ENCODE data around the gene PCNA.

The PCNA gene

DNA sequence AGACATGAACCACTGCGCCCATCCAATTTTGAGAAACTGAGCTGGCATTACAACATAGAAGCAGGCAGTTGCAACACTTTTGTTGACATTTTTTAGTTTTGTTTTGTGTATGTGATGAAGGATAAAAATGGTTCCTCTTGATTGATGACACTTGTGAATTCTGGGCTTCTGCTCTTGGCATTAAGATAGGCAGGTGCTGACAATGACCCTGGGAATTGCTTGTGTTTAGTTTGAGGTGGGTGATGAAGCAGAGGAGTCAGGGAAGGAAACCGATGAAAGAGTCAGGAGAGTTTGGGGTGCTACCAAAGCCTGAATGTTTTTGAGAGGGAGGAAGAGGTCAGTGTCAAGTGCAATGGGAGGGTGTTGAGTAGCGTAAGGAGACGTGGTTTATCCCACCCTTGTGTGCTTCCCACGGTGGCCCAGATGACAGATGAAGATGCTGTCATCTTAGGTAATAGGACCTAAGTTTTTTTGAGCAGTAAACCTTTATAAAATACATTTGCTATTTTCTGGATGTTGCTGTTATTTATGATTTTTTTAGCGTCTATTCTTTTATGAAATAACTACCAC is 26.4 kb upstream of the PCNA start:
- Histone ChIP-seq H3K27me3 (no peaks in the 10 kb centered on the region), H3K4me3 (no peak overlapping the region), H3K27ac (peak overlapping the region; percentile 45 to 79), H3K9me3 (no peaks in the 10 kb centered on the region), H3K36me3 (no peaks in the 10 kb centered on the region), H3K4me1 (peaks cover 0 to 100% (median 81%) of the 10 kb centered on the region in 4 donors)
- DNase-seq: no peak
- TF ChIP-seq, protein P1, sequence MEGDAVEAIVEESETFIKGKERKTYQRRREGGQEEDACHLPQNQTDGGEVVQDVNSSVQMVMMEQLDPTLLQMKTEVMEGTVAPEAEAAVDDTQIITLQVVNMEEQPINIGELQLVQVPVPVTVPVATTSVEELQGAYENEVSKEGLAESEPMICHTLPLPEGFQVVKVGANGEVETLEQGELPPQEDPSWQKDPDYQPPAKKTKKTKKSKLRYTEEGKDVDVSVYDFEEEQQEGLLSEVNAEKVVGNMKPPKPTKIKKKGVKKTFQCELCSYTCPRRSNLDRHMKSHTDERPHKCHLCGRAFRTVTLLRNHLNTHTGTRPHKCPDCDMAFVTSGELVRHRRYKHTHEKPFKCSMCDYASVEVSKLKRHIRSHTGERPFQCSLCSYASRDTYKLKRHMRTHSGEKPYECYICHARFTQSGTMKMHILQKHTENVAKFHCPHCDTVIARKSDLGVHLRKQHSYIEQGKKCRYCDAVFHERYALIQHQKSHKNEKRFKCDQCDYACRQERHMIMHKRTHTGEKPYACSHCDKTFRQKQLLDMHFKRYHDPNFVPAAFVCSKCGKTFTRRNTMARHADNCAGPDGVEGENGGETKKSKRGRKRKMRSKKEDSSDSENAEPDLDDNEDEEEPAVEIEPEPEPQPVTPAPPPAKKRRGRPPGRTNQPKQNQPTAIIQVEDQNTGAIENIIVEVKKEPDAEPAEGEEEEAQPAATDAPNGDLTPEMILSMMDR (IDR thresholded peaks at IDR 0.05): no peak
- intact Hi-C loops (cut with DNase I; ENCODE audit: low total_unique reads): no loop called here

DNA sequence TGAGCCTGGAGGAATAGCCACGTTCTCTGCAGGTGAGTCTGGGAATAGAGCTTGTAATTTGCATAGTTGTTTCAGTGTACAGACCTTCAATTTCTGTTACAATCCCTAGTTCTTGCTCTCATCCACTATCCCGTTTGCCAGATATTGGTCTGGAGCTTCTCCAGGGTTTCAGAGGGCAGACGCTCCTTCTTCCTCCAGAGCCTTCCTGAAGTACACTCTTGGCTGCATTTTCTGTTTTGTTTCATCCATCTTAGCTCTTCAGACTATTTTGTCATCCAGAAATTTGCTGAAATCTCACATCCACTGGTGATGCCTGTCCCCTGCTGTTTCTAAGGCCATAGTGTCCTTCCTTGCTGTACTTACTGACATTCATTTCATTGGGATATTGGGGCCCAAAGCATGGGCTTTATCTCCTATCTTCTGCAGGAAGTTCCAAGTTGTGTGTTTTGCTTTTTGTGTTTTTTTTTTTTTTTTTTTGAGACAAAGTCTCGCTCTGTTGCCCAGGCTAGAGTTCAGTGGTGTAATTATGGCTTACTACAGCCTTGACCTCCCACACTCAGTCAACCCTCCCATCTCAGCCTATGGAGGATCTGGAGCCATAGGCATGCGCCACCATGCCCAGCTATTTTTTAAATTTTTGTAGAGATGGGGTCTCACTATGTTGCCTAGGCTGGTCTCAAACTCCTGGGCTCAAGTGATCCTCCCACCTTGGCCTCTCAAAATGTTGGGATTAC is 25.8 kb upstream of the PCNA start:
- TF ChIP-seq, protein P1 (IDR thresholded peaks at IDR 0.05): no peak
- H3K27me3 ChIP-seq: no peaks in the 10 kb centered on the region
- H3K4me1 ChIP-seq: peaks cover 0 to 100% (median 84%) of the 10 kb centered on the region in 4 donors
- H3K9me3 ChIP-seq: no peaks in the 10 kb centered on the region
- no peak for DNase-seq
- H3K27ac ChIP-seq: peak overlapping the region in 1 of 2 donors; percentile 45
- no peaks in the 10 kb centered on the region for H3K36me3 ChIP-seq
- intact Hi-C loops (cut with DNase I; ENCODE audit: low total_unique reads): no loop called here
- H3K4me3 ChIP-seq: no peak overlapping the region

DNA sequence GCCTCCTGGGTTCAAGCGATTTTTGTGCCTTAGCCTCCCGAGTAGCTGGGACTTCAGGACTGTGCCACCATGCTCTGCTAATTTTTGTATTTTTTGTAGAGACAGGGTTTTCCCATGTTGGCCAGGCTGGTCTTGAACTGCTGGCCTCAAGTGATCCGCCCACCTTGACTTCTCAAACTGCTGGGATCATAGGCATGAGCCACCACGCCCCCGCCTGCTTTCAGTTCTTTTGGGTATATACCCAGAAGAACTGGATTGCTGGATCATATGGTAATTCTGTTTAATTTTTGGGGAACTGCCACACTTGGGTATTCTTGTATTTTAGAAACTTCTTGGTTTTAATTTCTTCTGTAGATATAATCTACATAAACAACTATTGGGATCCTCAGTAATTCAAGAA is 24.1 kb upstream of the PCNA start:
- TF ChIP-seq, protein P1 (IDR thresholded peaks at IDR 0.05): no peak
- intact Hi-C loops (cut with DNase I; ENCODE audit: low total_unique reads): no loop called here
- H3K4me1 ChIP-seq: peaks cover 0 to 100% (median 72%) of the 10 kb centered on the region in 4 donors
- no peak for DNase-seq
- H3K9me3 ChIP-seq: no peaks in the 10 kb centered on the region
- H3K27me3 ChIP-seq: no peaks in the 10 kb centered on the region
- no peaks in the 10 kb centered on the region for H3K36me3 ChIP-seq
- peak overlapping the region in 1 of 2 donors; percentile 45 for H3K27ac ChIP-seq
- no peak overlapping the region for H3K4me3 ChIP-seq

DNA sequence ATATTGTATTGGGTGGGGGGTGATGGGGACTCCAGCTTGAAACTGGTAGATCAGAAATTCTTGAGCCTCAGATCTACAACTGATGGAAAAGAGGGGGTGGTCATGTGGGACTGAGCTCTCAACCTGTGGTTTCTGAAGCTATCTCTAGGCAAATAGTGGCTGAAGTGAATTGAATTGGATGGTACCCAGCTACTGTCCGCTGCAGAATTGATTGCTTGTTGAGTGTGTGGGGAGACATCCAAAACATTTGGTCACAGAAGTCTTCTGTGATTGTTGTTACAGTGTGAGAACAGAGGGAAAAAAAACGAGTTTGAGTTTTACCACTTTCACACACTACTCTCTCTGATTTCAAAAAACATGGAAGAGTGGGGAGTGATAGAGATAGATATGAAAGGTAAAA is 21.9 kb upstream of the PCNA start:
- TF ChIP-seq, protein P1 (IDR thresholded peaks at IDR 0.05): no peak
- H3K36me3 ChIP-seq: peaks cover 0 to 6% (median 0%) of the 10 kb centered on the region in 3 donors
- no peaks in the 10 kb centered on the region for H3K9me3 ChIP-seq
- intact Hi-C loops (cut with DNase I; ENCODE audit: low total_unique reads): no loop called here
- no peaks in the 10 kb centered on the region for H3K27me3 ChIP-seq
- peak overlapping the region; percentile 18 to 45 for H3K27ac ChIP-seq
- H3K4me1 ChIP-seq: peaks cover 0 to 98% (median 58%) of the 10 kb centered on the region in 4 donors
- H3K4me3 ChIP-seq: no peak overlapping the region
- no peak for DNase-seq

DNA sequence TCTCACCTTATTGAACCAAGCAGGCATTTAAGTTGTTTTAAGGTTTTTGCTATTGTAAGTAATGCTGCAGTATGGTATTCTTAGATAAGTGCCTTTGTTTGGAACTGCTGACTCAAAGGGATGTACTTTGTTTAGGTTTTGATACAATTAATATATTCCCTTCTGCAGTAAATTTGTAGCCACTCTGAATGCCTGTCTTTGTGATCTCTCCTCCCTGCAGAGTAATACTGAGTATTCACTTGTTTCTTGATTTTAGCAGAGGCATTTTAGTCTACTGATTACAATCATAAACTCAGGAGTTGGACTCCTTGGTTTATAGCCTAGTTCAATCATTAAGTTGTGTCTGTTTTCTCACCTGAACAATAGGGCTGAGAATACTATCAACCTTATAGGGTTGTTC is 20.4 kb upstream of the PCNA start:
- DNase-seq: no peak
- Histone ChIP-seq H3K27me3 (no peaks in the 10 kb centered on the region), H3K4me1 (peaks cover 0 to 98% (median 58%) of the 10 kb centered on the region in 4 donors), H3K4me3 (no peak overlapping the region), H3K27ac (peak overlapping the region in 1 of 2 donors; percentile 45), H3K9me3 (no peaks in the 10 kb centered on the region), H3K36me3 (peaks cover 0 to 6% (median 0%) of the 10 kb centered on the region in 3 donors)
- intact Hi-C loops (cut with DNase I; ENCODE audit: low total_unique reads): no loop called here
- TF ChIP-seq, protein P1 (IDR thresholded peaks at IDR 0.05): no peak
